Measurements from ENCODE around the gene TMEM273. TPM values are rescaled to one million over a fixed set of nuclear protein-coding genes. Genes with fewer than 3 reads are reported as not detected.

The TMEM273 gene
- total RNA-seq, 1 donor from 2014 or later, result 8.5 TPM

DNA sequence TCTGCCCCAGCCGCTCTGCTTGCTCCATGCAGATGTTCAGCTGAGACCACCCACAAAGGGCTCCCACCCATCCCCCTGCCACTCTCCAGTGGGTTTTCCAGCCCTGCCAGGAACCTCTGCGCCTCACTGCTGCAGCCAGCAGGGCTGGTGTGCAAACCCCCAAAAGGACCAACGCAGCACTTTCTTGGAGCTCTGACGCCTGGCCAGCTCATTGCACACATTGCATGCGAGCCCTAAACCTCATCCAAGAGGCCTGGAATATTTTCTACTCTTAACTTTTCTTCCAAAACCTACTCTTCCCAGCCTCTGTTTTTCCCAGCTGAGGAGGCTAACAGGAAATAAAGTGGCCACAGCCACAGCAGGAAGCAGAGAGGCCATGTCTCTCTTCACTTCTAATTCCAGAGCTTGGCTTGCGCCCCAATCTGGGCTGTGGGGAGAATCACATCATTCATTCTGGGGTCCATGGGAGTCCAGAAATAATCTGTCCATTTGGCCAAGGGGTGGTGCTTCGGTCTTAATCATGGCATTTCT is 49.8 kb downstream of the TMEM273 start:
- Mint-ChIP-seq H3K27me3 (peaks cover 1% of the 10 kb centered on the region), H3K36me3 (ENCODE audit: low read depth) (no peaks in the 10 kb centered on the region), H3K27ac (no peak overlapping the region), H3K4me3 (no peak overlapping the region), H3K4me1 (peaks cover 24% of the 10 kb centered on the region), H3K9me3 (peaks cover 2% of the 10 kb centered on the region)
- ChIA-PET CTCF (no interaction called here), POLR2A (no interaction called here)
- intact Hi-C loops (cut with micrococcal nuclease), result no loop called here
- DNase-seq, result no peak
- no peak for ATAC-seq (ENCODE audit: low read depth)
- TF ChIP-seq, protein P1, sequence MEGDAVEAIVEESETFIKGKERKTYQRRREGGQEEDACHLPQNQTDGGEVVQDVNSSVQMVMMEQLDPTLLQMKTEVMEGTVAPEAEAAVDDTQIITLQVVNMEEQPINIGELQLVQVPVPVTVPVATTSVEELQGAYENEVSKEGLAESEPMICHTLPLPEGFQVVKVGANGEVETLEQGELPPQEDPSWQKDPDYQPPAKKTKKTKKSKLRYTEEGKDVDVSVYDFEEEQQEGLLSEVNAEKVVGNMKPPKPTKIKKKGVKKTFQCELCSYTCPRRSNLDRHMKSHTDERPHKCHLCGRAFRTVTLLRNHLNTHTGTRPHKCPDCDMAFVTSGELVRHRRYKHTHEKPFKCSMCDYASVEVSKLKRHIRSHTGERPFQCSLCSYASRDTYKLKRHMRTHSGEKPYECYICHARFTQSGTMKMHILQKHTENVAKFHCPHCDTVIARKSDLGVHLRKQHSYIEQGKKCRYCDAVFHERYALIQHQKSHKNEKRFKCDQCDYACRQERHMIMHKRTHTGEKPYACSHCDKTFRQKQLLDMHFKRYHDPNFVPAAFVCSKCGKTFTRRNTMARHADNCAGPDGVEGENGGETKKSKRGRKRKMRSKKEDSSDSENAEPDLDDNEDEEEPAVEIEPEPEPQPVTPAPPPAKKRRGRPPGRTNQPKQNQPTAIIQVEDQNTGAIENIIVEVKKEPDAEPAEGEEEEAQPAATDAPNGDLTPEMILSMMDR (IDR thresholded peaks at IDR 0.05), result no peak

DNA sequence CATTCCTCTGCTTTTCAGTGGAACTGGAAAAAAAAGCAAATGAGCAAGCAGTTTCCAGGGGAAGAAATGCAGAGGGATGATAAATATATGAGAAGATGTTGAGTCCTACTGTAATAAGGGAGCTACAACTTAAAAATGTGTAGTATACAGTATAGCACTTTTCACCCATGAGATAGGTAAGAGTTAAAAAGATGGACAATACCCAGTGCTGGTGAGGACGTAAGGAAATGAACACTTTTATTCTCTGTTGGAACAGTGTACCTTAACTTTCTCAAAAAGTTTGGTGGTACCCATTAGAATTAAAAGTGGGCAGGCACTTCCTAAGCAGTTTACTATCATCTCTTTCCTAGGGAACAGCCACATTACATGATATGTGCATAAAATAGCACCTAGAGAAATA is 51.7 kb downstream of the TMEM273 start:
- ATAC-seq (ENCODE audit: low read depth), result no peak
- H3K36me3 Mint-ChIP-seq (ENCODE audit: low read depth), result no peaks in the 10 kb centered on the region
- ChIA-PET CTCF (no interaction called here), POLR2A (no interaction called here)
- peaks cover 2% of the 10 kb centered on the region for H3K9me3 Mint-ChIP-seq
- TF ChIP-seq, protein P1 (IDR thresholded peaks at IDR 0.05), result no peak
- H3K27ac Mint-ChIP-seq, result no peak overlapping the region
- peaks cover 24% of the 10 kb centered on the region for H3K4me1 Mint-ChIP-seq
- H3K4me3 Mint-ChIP-seq, result no peak overlapping the region
- no peak for DNase-seq
- no peaks in the 10 kb centered on the region for H3K27me3 Mint-ChIP-seq
- intact Hi-C loops (cut with micrococcal nuclease), result no loop called here

DNA sequence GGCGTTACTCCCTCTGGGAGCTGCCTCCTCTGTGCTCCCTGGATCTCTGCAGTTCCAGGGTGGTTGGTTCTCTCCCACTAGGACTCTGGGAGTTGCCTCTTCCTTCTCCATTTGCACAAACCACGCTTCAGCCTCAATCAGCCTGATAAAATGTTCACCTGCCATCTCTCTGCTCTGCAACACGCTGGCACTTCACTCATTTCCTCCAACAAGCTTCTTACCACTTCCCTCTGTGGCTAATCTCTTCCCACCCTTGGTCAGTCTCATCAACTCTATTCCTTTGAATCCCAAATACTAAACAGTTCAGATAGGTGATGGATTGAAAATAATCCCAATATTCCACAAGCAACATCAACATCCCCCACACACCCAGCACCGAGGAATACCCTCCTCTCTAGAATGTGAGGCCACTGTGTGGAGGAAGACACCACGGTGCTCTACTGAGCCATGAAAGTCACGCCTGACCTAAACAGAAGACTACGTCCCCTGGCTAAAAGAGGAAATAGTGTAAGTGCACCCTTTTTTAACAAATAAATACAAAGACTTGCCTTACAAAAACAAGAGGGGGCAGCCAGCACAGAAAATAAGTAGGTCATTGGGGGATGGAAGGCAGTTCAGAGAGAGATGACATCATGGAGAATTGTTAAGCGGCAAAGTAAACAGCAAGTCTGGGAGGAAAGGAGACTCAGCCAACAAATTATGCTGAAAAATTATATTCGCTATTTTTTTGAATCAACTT is 52.4 kb downstream of the TMEM273 start:
- TF ChIP-seq, protein P1 (IDR thresholded peaks at IDR 0.05), result no peak
- DNase-seq, result no peak
- peaks cover 24% of the 10 kb centered on the region for H3K4me1 Mint-ChIP-seq
- no peaks in the 10 kb centered on the region for H3K36me3 Mint-ChIP-seq (ENCODE audit: low read depth)
- peaks cover 2% of the 10 kb centered on the region for H3K9me3 Mint-ChIP-seq
- CTCF ChIA-PET, result no interaction called here
- intact Hi-C loops (cut with micrococcal nuclease), result no loop called here
- peak; percentile 82 for ATAC-seq (ENCODE audit: low read depth)
- POLR2A ChIA-PET, result no interaction called here
- H3K27ac Mint-ChIP-seq, result peak overlapping the region; percentile 72
- H3K4me3 Mint-ChIP-seq, result peak overlapping the region; percentile 63
- H3K27me3 Mint-ChIP-seq, result peaks cover 2% of the 10 kb centered on the region

DNA sequence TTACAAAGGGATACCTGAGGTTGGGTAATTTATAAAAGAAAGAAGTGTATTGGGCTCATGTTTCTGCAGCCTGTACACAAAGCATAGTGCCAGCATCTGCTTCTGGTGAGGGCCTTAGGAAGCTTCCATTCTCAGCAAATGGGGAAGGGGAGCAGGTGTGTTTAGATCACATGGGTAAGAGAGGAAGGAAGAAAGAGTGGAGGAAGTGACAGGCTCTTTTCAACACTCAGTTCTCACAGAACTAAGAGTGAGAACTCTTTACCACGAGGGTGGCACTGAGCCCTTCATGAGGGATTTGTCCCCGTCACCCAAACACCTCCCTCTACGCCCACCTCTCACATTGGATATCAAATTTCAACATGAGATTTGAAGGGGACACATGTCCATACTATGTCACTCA is 53.9 kb downstream of the TMEM273 start:
- Mint-ChIP-seq H3K27ac (peak overlapping the region; percentile 19), H3K9me3 (peaks cover 2% of the 10 kb centered on the region), H3K4me1 (peaks cover 24% of the 10 kb centered on the region), H3K36me3 (ENCODE audit: low read depth) (no peaks in the 10 kb centered on the region), H3K4me3 (peak overlapping the region; percentile 39), H3K27me3 (peaks cover 7% of the 10 kb centered on the region)
- CTCF ChIA-PET, result no interaction called here
- POLR2A ChIA-PET, result no interaction called here
- intact Hi-C loops (cut with micrococcal nuclease), result no loop called here
- DNase-seq, result no peak
- TF ChIP-seq, protein P1 (IDR thresholded peaks at IDR 0.05), result no peak
- no peak for ATAC-seq (ENCODE audit: low read depth)

DNA sequence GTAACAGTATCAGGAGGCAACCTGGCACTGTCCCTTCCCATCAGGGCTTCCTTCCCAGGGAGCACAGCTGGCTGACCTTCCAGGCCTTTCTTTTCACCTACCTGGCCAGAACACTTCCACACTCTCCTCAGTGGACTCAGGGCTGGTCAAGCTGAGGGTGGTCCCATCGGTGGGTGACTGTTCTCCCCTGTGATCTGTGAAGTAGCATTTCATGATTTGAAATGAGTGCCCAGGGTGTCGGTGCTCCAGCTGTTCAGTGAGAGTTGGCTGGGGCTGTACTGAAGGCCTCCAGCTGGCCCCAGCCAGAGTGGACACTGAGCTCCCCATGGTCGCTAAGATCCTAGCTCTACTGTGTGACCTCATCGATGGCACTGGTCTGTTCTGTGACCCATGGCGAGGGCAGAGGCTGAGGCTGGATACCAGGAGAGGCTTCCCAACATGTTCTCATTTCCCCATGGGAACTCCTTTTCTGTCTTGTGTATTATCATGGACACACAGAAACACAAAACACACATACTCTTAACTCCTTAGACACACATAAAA is 54.4 kb downstream of the TMEM273 start, which contains the start of gene FAM170B:
FAM170B (minus strand) TSS at position 316 of the 543 bp plus-strand sequence; CDS start at position 213, 103 bp downstream.
- Mint-ChIP-seq H3K36me3 (ENCODE audit: low read depth) (no peaks in the 10 kb centered on the region), H3K4me1 (peaks cover 24% of the 10 kb centered on the region), H3K27me3 (peaks cover 12% of the 10 kb centered on the region), H3K9me3 (peaks cover 2% of the 10 kb centered on the region), H3K27ac (peak within 1 kb of the TSS; percentile 19), H3K4me3 (peak within 1 kb of the TSS; percentile 39)
- ChIA-PET POLR2A (no interaction called here), CTCF (no interaction called here)
- DNase-seq (no peak), ATAC-seq (ENCODE audit: low read depth) (no peak)
- TF ChIP-seq, protein P1 (IDR thresholded peaks at IDR 0.05), result no peak
- intact Hi-C loops (cut with micrococcal nuclease), result no loop called here

All from activated B cell treated with CpG ODN at 0.5 μM for 24 hours (primary cell).